ENCODE data around the gene SPRYD3. TPM values are rescaled to one million over a fixed set of nuclear protein-coding genes. Genes with fewer than 3 reads are reported as not detected.
A peak's percentile ranks its signal among the peaks of the same experiment; 100 is the strongest.

Gene SPRYD3
- total and polyA plus RNA-seq, 7 experiments from 2014 or later = 33.0 to 57.6 (median 46.8) TPM

- no peak for DNase-seq
- peaks cover 0 to 66% (median 11%) of the 10 kb centered on the region in 3 experiments for H3K36me3 ChIP-seq (ENCODE audit: control insufficient read depth in 2 of 3, insufficient read depth in 3 of 3, low read length in 3 of 3)
- H3K27ac ChIP-seq (ENCODE audit: low read depth, low read length) = no peak overlapping the region
- ATAC-seq = no peak
- H3K27me3 Mint-ChIP-seq = no peaks in the 10 kb centered on the region
- no peaks in the 10 kb centered on the region for H3K9me3 ChIP-seq (ENCODE audit: control insufficient read depth in 2 of 3, low read length in 3 of 3)
- H3K4me3 ChIP-seq (ENCODE audit: low read length) = no peak overlapping the region
- H3K4me1 Mint-ChIP-seq = peaks cover 0 to 17% (median 7%) of the 10 kb centered on the region in 7 donors
- H3K27me3 ChIP-seq (ENCODE audit: control insufficient read depth in 2 of 2, insufficient read depth in 2 of 2, low read length in 2 of 2) = no peaks in the 10 kb centered on the region
- intact Hi-C loops (cut with micrococcal nuclease) = loop anchor here in 1 of 2 donors (5.0 kb wide), 1 partner anchor 142 kb away; the partner anchor contains the start of gene ITGB7
- H3K36me3 Mint-ChIP-seq = peaks cover 0 to 19% (median 7%) of the 10 kb centered on the region in 5 donors
- H3K4me1 ChIP-seq (ENCODE audit: control insufficient read depth in 2 of 2, insufficient read depth in 2 of 2, low read length in 2 of 2) = peaks cover 0 to 3% of the 10 kb centered on the region in 2 donors
- H3K4me3 Mint-ChIP-seq = no peak overlapping the region
- ChIA-PET CTCF (interaction anchor here (0.6 to 8.1 kb wide), 16 partner anchors 10 to 221 kb away, joined by 3 to 100 read pairs (median 4); partner anchors contain the start of genes IGFBP6, SOAT2 and SPRYD3), POLR2A (interaction anchor here (0.5 to 4.6 kb wide), 6 partner anchors 8 to 208 kb away, joined by 3 to 20 read pairs (median 4); partner anchors contain the start of genes IGFBP6 and SPRYD3)
- no peak overlapping the region for H3K27ac Mint-ChIP-seq
- H3K9me3 Mint-ChIP-seq = no peaks in the 10 kb centered on the region
Measured at GRCh38 chr12:53065470-53065869, 13.7 kb downstream of the SPRYD3 start.

- ChIA-PET POLR2A (interaction anchor here (0.5 to 4.6 kb wide), 6 partner anchors 10 to 208 kb away, joined by 3 to 20 read pairs (median 4); partner anchors contain the start of genes IGFBP6 and SPRYD3), CTCF (interaction anchor here (0.7 to 8.1 kb wide), 9 partner anchors 10 to 149 kb away, joined by 3 to 100 read pairs (median 5); partner anchors contain the start of genes IGFBP6, SOAT2 and SPRYD3)
- Histone ChIP-seq H3K4me1 (ENCODE audit: control insufficient read depth in 2 of 2, insufficient read depth in 2 of 2, low read length in 2 of 2) (peaks cover 0 to 3% of the 10 kb centered on the region in 2 donors), H3K27ac (ENCODE audit: low read depth, low read length) (no peak overlapping the region), H3K36me3 (ENCODE audit: control insufficient read depth in 2 of 3, insufficient read depth in 3 of 3, low read length in 3 of 3) (peaks cover 0 to 59% (median 4%) of the 10 kb centered on the region in 3 experiments), H3K9me3 (ENCODE audit: control insufficient read depth in 2 of 3, low read length in 3 of 3) (no peaks in the 10 kb centered on the region), H3K4me3 (ENCODE audit: low read length) (no peak overlapping the region), H3K27me3 (ENCODE audit: control insufficient read depth in 2 of 2, insufficient read depth in 2 of 2, low read length in 2 of 2) (no peaks in the 10 kb centered on the region)
- DNase-seq = no peak
- Mint-ChIP-seq H3K9me3 (no peaks in the 10 kb centered on the region), H3K36me3 (peaks cover 0 to 19% (median 5%) of the 10 kb centered on the region in 5 donors), H3K4me3 (no peak overlapping the region), H3K4me1 (peaks cover 0 to 14% (median 5%) of the 10 kb centered on the region in 7 donors), H3K27me3 (no peaks in the 10 kb centered on the region), H3K27ac (no peak overlapping the region)
- no peak for ATAC-seq
- intact Hi-C loops (cut with micrococcal nuclease) = loop anchor here in 1 of 2 donors (5.0 kb wide), 1 partner anchor 142 kb away; the partner anchor contains the start of gene ITGB7
Measured at GRCh38 chr12:53064613-53065436, 14.4 kb downstream of the SPRYD3 start.

GRCh38 chr12:53063708-53064612 lies 15.2 kb downstream of the SPRYD3 start:
- intact Hi-C loops (cut with micrococcal nuclease) = no loop called here
- H3K9me3 Mint-ChIP-seq = no peaks in the 10 kb centered on the region

GRCh38 chr12:53062977-53063707 lies 16.0 kb downstream of the SPRYD3 start:
- peaks cover 0 to 42% (median 4%) of the 10 kb centered on the region in 3 experiments for H3K36me3 ChIP-seq (ENCODE audit: control insufficient read depth in 2 of 3, insufficient read depth in 3 of 3, low read length in 3 of 3)
- H3K27me3 ChIP-seq (ENCODE audit: control insufficient read depth in 2 of 2, insufficient read depth in 2 of 2, low read length in 2 of 2) = no peaks in the 10 kb centered on the region
- Mint-ChIP-seq H3K27me3 (no peaks in the 10 kb centered on the region), H3K4me1 (peaks cover 0 to 14% (median 5%) of the 10 kb centered on the region in 7 donors), H3K4me3 (no peak overlapping the region), H3K9me3 (no peaks in the 10 kb centered on the region), H3K36me3 (peaks cover 0 to 19% (median 5%) of the 10 kb centered on the region in 5 donors), H3K27ac (peak overlapping the region in 3 of 9 donors; percentile 20 to 59 (median 46))
- no peak overlapping the region for H3K27ac ChIP-seq (ENCODE audit: low read depth, low read length)
- intact Hi-C loops (cut with micrococcal nuclease) = no loop called here
- ATAC-seq (no peak), DNase-seq (no peak)
- H3K9me3 ChIP-seq (ENCODE audit: control insufficient read depth in 2 of 3, low read length in 3 of 3) = no peaks in the 10 kb centered on the region
- no peak overlapping the region for H3K4me3 ChIP-seq (ENCODE audit: low read length)
- ChIA-PET CTCF (interaction anchor here (0.5 to 8.1 kb wide), 6 partner anchors 15 to 969 kb away, joined by 3 to 100 read pairs (median 4); partner anchors contain the start of genes IGFBP6 and SOAT2), POLR2A (interaction anchor here (0.7 to 1.5 kb wide), 2 partner anchors 8 to 40 kb away, joined by 3 to 4 read pairs; partner anchors contain the start of gene SOAT2)
- peaks cover 0 to 3% of the 10 kb centered on the region in 2 donors for H3K4me1 ChIP-seq (ENCODE audit: control insufficient read depth in 2 of 2, insufficient read depth in 2 of 2, low read length in 2 of 2)

More at GRCh38 chr12:53063708-53064612, 15.2 kb downstream of the SPRYD3 start:
- Histone ChIP-seq H3K4me3 (ENCODE audit: low read length) (no peak overlapping the region), H3K36me3 (ENCODE audit: control insufficient read depth in 2 of 3, insufficient read depth in 3 of 3, low read length in 3 of 3) (peaks cover 0 to 50% (median 4%) of the 10 kb centered on the region in 3 experiments), H3K4me1 (ENCODE audit: control insufficient read depth in 2 of 2, insufficient read depth in 2 of 2, low read length in 2 of 2) (peaks cover 0 to 3% of the 10 kb centered on the region in 2 donors), H3K27me3 (ENCODE audit: control insufficient read depth in 2 of 2, insufficient read depth in 2 of 2, low read length in 2 of 2) (no peaks in the 10 kb centered on the region), H3K27ac (ENCODE audit: low read depth, low read length) (no peak overlapping the region), H3K9me3 (ENCODE audit: control insufficient read depth in 2 of 3, low read length in 3 of 3) (no peaks in the 10 kb centered on the region)
- ATAC-seq (no peak), DNase-seq (no peak)
- CTCF ChIA-PET = interaction anchor here (0.6 to 8.1 kb wide), 8 partner anchors 16 to 193 kb away, joined by 3 to 100 read pairs (median 4); partner anchors contain the start of genes IGFBP6, SOAT2 and SPRYD3
- Mint-ChIP-seq H3K4me1 (peaks cover 0 to 14% (median 5%) of the 10 kb centered on the region in 7 donors), H3K27ac (no peak overlapping the region), H3K36me3 (peaks cover 0 to 19% (median 5%) of the 10 kb centered on the region in 5 donors), H3K4me3 (no peak overlapping the region), H3K27me3 (no peaks in the 10 kb centered on the region)
- POLR2A ChIA-PET = interaction anchor here (0.9 to 4.6 kb wide), 3 partner anchors 9 to 35 kb away, joined by 3 to 20 read pairs (median 4); partner anchors contain the start of gene IGFBP6

GRCh38 chr12:53062011-53062961 lies 16.9 kb downstream of the SPRYD3 start:
- peaks cover 0 to 19% (median 5%) of the 10 kb centered on the region in 5 donors for H3K36me3 Mint-ChIP-seq
- ATAC-seq (no peak), DNase-seq (no peak)
- Histone ChIP-seq H3K9me3 (ENCODE audit: control insufficient read depth in 2 of 3, low read length in 3 of 3) (no peaks in the 10 kb centered on the region), H3K27me3 (ENCODE audit: control insufficient read depth in 2 of 2, insufficient read depth in 2 of 2, low read length in 2 of 2) (no peaks in the 10 kb centered on the region), H3K4me3 (ENCODE audit: low read length) (no peak overlapping the region), H3K36me3 (ENCODE audit: control insufficient read depth in 2 of 3, insufficient read depth in 3 of 3, low read length in 3 of 3) (peaks cover 0 to 34% (median 4%) of the 10 kb centered on the region in 3 experiments), H3K4me1 (ENCODE audit: control insufficient read depth in 2 of 2, insufficient read depth in 2 of 2, low read length in 2 of 2) (peaks cover 0 to 3% of the 10 kb centered on the region in 2 donors), H3K27ac (ENCODE audit: low read depth, low read length) (no peak overlapping the region)
- no peaks in the 10 kb centered on the region for H3K27me3 Mint-ChIP-seq
- H3K27ac Mint-ChIP-seq = peak overlapping the region in 2 of 9 donors; percentile 20 to 39
- peaks cover 0 to 13% (median 5%) of the 10 kb centered on the region in 7 donors for H3K4me1 Mint-ChIP-seq
- intact Hi-C loops (cut with micrococcal nuclease) = no loop called here
- H3K9me3 Mint-ChIP-seq = no peaks in the 10 kb centered on the region
- H3K4me3 Mint-ChIP-seq = no peak overlapping the region
- POLR2A ChIA-PET = interaction anchor here (1.3 kb wide), 1 partner anchor 17 kb away, joined by 6 read pairs; the partner anchor contains the start of gene SPRYD3
- CTCF ChIA-PET = interaction anchor here (0.6 to 8.1 kb wide), 7 partner anchors 10 to 176 kb away, joined by 3 to 100 read pairs (median 3); partner anchors contain the start of genes IGFBP6 and SOAT2

All from naive thymus-derived CD4-positive, alpha-beta T cell (primary cell).